Fibroblast of skin of left biceps (primary cell): ENCODE measurements around the gene BAIAP3.
"Not testable (repeated sequence)": the region's sequence is repeated elsewhere in the genome, so short reads cannot be mapped to it uniquely, and the experiment has no call there.

Experiments used
- DNase-seq, 2 experiments: peaks; one replicate each; pipeline ENCODE4 v3.0.0-alpha.2; 2013; ENCODE audit warnings: low read depth in 2 of 2

The BAIAP3 gene, protein sequence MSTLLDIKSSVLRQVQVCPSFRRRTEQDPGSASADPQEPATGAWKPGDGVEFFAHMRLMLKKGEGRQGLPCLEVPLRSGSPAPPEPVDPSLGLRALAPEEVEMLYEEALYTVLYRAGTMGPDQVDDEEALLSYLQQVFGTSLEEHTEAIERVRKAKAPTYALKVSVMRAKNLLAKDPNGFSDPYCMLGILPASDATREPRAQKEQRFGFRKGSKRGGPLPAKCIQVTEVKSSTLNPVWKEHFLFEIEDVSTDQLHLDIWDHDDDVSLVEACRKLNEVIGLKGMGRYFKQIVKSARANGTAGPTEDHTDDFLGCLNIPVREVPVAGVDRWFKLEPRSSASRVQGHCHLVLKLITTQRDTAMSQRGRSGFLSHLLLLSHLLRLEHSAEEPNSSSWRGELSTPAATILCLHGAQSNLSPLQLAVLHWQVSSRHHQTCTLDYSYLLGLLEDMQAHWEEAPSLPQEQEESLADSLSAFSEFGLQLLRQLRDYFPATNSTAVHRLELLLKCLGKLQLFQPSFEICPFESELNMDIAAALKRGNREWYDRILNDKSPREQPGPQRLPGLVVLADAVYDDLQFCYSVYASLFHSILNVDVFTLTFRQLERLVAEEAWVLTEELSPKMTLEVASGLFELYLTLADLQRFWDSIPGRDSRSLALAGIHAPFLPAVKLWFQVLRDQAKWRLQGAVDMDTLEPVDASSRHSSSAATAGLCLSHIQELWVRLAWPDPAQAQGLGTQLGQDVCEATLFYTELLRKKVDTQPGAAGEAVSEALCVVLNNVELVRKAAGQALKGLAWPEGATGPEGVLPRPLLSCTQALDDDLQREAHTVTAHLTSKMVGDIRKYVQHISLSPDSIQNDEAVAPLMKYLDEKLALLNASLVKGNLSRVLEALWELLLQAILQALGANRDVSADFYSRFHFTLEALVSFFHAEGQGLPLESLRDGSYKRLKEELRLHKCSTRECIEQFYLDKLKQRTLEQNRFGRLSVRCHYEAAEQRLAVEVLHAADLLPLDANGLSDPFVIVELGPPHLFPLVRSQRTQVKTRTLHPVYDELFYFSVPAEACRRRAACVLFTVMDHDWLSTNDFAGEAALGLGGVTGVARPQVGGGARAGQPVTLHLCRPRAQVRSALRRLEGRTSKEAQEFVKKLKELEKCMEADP

DNA sequence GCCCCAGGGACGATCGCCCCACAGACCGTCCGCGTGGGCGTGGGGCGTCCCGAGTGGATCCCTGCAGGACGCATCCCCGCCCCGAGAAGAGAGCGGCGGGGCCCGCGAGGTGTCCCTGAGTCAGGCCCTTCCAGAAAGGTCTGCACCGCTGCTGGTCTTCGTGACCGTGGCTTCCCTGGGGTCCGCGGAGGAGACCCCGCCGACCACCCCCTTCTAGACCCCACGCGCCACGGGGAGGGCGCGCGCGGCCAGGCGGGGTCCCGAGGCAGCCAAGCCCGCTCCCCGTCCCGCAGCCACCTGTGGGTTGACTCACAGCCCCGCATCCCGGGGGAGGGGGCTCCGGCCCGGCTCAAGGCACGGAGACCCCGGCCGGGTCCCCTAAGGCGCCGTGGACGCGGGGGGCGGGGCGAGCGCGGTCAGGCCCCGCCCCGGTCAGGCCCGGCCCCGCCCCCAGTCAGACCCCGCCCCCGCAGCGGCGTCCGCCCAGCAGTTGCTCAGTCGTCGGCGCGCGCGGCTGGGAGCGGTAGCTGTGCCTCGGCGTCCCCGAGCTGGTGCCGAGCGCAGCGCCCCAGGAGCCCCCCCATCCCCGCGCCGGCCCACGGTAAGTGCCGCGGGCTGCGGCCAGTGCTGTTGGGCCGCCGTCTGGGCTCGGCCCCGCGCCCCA, at the start of gene BAIAP3:
Gene BAIAP3 (plus strand): TSS at position 497 of the 664 bp plus-strand sequence. CDS start 4,905 bp downstream, outside the sequence.
- DNase-seq: no peak

DNA sequence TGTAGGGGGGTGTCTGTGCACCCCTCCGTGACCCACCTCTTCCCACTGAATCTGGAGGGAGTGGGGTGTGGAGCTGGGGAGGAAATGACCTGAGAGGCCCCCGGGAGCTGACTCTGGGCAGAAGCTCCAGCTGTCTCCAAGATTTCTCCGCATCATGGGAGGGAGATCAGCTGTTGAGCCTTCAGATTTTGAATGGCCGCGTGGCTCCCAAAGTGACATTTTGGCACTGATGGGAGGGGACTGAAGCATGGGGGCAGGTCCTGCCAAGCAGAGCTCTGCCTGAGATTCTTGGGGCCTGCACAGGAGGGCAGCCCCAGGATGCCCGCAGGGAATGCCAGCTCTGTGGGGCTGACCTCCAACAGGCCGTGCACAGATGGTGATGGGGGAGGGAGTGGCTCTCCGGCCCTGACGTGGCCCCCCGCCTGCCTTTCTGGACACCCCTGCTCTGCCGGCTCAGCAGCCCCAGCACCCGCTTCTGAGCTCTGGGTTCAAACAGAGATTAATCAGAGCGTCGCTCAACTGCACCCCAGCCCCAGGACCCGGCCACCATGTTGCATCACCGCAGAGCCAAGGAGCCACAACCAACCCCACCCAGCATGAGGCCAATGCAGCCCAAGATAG, 49.3 kb upstream of the BAIAP3 start:
- no peak for DNase-seq

DNA sequence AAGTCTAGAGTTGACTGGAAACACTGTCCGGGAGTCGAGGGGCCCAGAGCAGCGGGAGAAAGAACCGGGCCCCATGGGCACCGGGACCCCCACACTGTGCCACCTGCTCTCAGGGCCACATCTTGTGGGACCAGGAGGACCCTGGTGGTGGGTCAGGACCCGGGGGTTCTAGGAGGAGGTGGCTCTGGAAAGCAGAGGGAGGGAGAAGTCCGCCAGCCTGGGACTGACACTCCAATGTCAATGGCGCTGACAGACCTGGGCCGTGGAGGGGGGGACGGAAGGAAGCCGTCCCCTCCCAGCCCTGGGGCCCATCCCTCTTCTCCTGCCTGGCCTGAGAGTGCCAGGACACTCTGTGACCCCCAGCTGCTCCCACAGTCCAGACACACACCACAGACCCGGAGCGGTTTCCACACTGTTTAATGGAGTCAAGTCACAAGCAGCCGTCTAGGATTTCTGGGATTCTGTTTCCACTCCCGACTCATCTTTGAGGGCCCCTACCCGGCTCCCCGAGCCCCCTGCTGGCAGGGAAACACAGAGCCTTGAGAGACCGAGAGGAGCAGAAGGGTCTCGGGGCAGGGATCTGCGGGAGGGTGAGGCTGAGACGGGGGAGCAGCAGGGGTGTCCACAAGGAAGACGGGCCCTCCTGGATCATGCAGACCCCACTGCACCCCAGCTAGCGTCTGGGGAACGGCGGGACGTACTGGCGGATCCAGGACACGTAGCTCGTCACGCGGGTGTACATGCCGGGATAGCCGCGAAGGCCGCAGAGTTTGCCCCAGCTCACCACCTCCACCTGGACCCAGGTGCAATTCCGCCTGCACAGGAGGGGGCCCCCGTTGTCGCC, 47.6 kb upstream of the BAIAP3 start:
- DNase-seq: no peak

DNA sequence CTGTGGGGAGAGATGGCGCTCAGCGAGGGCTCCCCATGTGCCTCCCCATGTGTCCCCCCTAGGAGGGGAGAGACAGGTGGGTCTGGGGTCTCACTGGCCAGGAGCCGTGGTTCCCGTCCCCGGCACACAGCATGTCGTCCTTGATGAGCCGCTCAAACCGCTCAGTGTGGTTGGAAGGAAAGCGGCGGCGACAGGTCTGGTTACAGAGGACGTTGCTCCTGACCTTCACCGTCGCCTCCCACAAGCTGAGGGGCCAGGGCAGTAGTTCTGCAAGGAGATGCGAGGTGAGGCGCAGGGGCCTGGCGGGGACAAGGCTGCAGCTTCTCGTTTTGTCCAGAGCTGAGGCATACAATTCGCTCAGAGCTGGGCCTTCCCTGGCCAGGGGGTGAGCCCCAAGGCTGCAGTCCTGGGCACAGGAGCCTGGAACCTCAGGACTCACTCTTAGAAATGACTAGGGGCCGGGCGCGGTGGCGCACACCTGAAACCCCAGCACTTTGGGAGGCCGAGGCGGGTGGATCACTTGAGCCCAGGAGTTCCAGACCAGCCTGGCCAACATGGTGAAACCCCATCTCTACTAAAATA, 46.8 kb upstream of the BAIAP3 start:
- no peak for DNase-seq

DNA sequence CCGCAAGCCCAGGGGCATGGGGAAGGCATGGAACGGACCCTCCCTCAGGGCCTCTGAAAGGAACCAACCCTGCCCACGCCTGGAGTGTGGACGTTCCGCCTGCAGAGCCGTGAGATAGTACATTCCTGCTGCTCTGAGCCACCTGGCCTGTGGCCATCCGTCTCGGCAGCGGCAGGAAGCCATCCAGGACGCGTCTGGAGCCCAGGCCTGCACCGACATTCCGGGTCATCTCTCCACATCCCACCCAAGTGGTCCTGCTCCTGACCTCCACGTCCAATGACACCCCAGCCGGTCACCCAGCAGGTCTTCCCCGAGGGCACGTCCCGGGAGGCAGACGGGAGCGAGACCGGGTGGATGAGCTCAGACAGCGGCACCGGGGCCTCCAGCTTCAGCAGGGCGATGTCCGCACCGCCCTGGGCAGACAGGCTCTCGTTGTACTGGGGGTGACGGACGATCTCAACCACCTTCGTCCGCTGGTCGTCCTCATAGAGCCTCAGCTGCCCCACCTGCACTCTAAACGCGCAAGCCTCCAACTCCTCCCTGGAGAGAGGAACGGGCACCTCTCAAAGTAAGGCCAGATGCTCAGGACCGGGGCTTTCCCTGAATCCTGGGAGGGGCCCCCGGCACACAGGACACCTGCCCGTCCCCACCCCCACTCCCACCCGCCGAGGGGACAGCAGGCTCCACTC, 45.3 kb upstream of the BAIAP3 start:
- no peak for DNase-seq

DNA sequence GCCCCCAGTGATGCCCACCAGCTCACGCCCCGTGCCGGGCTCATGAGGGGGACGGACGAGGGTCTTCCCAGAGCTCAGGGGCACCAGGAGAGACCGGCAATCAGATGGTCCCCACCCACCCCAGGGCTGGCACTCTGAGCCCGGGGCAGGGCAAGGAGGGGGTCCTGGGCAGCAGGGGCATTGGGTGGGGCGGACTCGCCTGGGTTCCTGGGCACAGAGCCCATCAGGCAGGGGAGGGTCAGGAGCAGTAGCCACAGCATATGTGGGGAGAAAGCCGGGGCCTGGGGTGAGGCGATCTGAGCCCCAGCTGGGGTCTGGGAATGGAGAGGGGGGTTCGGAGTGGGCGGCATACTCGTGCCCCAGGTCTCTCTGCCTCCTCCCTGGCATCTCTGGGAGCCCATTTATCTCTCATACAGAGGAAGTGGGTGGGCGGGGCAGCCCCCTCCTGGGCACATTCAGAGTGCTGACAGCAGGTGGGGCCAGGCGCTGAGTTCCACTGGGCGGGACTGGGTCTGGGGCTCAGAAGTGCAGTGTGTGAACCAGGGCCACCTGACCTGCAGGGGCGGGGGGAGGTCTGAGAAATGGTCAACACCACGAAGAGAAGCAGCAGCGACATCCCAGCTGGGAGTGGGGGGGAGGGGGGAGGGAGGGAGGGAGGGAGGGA, 44.5 kb upstream of the BAIAP3 start:
- no peak for DNase-seq

DNA sequence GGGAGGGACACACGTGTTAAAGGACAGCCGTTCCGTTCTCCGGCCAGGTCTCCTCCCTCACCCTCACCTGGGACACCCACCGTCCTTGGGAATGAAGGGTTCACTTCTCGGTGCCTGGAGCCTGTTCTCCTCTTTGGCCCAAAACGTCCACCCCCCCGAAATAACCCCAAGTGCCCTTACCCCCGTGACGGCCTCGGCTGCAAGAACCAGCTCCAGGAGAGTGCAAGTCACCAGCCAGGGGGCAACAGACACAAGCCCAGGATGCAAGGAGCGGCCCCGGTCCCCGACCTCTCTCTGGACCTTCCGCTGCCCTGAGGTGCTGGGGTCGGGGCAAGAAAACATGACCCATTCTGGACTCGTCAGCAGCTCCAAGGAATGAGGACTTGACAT, 44.0 kb upstream of the BAIAP3 start:
- no peak for DNase-seq

DNA sequence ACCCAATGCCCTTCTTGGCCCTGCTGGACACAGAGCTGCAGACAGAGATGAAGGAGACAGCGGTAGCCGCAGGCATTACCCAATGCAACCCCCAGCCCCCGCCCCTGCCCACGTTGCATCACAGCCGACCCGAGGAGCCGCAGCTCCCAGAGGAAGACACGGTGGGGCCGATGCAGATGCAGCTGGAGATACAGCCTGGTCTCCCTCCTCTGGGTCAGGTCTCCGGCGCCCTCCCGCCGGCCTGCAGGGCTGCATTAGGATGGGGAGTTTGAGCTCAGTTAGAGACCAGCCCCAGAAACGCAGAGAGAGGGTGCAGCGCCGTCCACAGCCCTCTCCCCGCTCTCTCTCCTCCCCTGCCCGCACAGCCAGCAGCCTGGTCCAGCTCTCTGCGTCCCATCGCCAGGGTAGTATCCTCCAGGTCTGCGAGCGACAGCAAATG, 43.4 kb upstream of the BAIAP3 start:
- DNase-seq: no peak

DNA sequence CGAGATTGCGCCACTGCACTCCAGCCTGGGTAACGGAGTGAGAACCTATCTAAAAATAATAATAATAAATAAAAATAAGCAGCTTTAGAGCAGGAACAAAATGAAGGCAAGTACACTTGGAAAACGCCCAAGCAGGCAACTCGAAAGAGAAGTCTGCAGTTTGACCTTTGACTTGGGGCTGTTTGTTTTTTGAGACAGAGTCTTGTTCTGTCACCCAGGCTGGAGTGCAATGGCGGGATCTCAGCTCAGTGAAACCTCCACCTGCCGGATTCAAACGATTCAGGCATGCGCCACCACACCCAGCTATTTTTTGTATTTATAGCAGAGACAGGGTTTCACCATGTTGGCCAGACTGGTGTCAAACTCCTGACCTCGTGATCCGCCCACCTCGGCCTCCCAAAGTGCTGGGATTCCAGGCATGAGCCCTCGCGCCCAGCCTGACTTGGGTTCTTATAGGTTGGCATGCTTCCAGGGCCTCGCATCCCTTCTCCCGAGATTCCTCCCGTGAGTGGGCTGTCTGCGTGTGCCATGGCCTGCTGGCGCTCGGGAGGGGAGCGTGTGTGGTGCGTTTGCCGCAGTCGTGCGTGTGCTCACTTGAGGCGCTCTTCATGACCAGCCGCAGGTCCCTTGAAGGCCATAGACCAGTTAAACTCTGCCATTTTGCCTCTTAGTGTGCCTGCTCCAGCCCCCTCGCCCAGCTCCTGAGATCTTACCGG, 42.4 kb upstream of the BAIAP3 start:
- no peak for DNase-seq

DNA sequence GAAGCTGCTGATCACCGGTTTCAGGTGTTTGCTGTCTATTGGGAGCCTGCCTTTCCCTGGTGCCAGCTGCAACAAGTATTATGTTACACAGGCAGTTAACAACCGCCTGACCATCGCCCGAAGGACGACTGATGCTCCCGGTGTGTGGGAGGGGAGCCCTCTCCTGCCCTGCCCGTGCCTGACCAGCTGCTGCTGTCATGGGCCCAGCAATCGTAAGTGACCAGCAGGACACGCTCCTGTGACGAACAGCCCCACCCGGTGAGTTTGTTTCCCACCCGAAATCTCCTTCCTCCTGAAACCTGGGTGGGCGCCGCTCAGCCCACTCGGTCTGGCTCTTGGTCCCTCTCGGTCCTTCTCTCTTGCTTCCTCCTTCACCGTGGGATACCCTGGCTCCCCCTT, 41.9 kb upstream of the BAIAP3 start:
- DNase-seq: no peak

DNA sequence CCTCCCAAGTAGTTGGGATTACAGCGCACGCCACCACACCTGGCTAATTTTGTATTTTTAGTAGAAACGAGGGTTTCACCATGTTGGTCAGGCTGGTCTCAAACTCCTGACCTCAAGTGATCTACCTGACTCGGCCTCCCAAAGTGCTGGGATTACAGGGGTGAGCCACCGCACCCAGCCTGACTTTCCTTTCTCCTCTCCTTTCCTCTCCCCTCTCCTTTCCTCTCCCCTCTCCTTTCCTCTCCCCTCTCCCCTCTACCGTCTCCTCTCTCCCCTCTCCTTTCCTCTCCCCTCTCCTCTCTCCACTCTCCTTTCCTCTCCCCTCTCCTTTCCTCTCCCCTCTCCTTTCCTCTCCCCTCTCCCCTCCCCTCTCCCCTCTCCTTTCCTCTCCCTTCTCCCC, 41.2 kb upstream of the BAIAP3 start:
- DNase-seq: not testable (repeated sequence)

DNA sequence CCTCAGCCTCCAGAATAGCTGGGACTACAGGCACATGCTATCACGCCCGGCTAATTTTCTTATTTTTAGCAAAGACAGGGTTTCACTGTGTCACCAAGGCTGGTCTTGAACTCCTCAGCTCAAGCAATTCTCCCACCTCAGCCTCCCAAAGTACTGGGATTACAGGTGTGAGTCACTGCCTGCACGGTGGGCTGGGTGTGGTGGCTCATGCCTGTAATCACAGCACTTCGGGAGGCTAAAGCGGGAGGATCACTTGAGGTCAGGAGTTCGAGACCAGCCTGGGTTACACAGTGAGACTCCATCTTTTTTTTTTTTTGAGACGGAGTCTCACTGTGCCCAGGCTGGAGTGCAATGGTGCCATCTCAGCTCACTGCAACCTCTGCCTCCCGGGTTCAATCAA, 40.6 kb upstream of the BAIAP3 start:
- DNase-seq: not testable (repeated sequence)

DNA sequence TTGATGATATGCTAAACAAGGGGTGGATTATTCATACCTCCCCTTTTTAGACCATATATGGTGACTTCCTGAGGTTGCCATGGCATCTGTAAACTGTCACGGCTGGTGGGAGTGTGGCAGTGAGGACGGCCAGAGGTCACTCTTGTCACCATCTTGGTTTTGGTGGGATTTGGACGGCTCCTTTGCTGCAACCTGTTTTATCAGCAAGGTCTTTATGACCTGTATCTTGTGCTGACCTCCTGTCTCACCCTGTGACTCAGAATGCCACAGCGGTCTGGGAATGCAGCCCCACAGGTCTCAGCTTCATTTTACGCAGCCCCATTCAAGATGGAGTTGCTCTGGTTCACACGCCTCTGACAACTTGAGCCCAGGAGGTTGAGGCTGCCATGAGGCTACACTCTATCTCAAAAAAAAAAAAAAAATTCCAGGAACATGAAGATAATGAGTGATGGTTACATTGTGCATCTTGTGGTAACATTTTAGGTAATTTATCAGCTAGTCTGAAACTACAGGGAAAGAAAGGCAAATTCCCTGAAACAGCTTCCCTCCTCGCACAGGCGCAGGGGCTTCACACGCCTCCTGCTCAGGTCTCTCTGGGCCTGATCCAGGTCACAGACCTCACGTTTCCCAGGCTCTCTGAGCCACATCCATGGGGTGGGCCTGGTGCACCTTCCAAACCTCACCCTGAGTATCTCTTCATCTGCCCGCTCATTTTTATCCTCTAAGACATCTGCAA, 39.4 kb upstream of the BAIAP3 start:
- no peak for DNase-seq

DNA sequence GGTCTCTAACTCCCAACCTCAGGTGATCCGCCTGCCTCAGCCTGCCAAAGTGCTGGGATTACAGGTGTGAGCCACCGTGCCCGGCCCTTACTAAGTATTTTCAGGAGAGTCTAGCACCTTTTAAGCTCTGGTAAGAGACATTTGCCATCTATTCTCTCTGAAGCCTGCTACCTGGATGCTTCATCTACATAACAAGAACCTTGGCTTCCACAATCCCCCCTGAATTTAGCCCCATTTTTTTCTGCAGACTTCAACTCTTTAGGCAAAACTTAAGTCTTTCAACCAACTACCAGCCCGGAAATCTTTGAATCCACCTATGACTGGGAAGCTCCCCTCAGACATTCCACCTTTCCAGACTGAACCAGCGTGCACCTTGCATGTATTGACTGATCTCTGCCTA, 38.0 kb upstream of the BAIAP3 start:
- no peak for DNase-seq

DNA sequence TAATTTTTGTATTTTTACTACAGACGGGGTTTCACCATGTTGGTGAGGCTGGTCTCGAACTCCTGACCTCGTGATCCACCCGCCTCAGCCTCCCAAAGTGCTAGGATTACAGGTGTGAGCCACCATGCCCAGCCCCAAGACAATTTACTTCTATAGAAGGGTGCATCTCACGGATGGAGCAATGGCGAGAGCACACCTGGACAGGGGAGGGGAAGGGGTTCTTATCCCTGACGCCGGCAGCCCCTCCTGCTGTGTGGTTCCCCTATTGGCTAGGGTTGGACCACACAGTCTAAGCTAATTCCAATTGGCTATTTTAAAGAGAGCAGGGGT, 36.8 kb upstream of the BAIAP3 start:
- DNase-seq: not testable (repeated sequence)

DNA sequence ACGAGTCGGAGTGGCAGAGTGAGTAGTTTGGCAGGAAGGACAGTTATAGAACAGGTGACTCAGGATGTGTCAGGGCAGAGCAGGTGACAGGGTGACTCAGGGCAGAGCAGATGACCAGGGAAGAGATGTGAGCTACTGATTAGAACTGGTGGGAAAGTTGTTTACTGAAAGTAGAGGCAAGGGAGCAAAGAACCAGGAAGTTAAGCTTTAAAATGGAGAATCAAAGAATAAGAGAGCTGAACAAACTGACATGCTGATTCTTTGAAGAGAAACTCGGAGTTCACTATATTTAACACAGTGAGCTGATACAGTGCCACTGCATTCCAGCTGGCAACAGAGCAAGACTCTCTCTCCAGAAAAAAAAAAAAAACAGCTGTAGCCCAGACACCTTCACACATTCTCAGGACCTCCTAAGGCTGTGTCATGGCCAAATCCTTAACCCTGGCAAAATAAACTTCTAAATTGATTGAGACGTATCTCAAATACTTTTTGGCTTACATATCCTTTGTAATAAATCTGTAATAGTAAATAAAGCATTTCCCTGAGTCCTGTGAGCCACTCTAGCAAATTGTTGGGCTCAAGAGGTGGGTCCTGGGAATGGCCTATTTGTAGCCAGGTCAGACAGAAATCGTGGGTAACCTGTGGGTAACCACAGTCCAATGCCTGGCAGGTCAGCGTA, 36.3 kb upstream of the BAIAP3 start:
- no peak for DNase-seq

DNA sequence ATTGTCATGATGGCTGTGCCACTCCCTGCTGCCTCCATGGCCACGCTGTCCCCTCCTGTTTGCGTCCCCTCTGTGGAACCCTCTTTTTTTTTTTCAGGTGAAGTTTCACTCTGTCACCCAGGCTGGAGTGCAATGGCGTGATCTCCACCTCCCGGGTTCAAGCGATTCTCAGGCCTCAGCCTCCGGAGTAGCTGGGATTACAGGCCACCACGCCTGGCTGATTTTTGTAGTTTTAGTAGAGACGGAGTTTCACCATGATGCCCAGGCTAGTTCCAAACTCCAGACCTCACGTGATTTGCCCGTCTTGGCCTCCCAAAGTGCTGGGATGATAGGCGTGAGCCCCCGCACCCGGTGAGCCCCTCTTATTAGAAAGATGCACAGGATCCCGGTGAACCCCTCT, 35.0 kb upstream of the BAIAP3 start:
- no peak for DNase-seq
